ENCODE results near the gene TUT7.

DNA sequence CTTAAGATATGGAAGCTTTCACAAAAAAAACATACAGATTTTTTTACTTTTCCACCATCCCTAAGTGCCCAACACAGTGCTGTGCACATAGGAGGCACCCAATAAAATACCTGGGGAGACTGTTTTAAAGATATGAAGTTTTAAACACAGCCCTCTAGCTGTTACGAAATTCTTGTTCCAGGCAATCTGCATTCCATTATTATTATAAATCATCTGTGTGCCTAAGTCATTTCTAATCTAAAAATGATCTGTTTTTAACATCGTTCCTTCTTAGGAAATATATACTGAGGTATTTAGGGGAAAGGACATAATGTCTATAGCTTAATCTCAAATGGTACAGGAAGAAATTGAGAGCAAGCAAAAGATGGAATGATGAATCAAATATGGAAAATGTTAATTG is 39.1 kb downstream of the TUT7 start:
- TF ChIP-seq, protein P1, sequence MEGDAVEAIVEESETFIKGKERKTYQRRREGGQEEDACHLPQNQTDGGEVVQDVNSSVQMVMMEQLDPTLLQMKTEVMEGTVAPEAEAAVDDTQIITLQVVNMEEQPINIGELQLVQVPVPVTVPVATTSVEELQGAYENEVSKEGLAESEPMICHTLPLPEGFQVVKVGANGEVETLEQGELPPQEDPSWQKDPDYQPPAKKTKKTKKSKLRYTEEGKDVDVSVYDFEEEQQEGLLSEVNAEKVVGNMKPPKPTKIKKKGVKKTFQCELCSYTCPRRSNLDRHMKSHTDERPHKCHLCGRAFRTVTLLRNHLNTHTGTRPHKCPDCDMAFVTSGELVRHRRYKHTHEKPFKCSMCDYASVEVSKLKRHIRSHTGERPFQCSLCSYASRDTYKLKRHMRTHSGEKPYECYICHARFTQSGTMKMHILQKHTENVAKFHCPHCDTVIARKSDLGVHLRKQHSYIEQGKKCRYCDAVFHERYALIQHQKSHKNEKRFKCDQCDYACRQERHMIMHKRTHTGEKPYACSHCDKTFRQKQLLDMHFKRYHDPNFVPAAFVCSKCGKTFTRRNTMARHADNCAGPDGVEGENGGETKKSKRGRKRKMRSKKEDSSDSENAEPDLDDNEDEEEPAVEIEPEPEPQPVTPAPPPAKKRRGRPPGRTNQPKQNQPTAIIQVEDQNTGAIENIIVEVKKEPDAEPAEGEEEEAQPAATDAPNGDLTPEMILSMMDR (IDR thresholded peaks at IDR 0.05; ENCODE audit: borderline replicate concordance, extremely low read depth, low read length, poor library complexity, severe bottlenecking), result no peak
- TF ChIP-seq EZH2 (IDR thresholded peaks at IDR 0.05; ENCODE audit: borderline replicate concordance, low read depth, low read length, severe bottlenecking), result no peak

All from DND-41 (cell line).